NCI-H524 treated with DMSO at 0.1 percent for 48 hours (cell line): Measurements from ENCODE around the gene IL25.
"Not testable (repeated sequence)": the region's sequence is repeated elsewhere in the genome, so short reads cannot be mapped to it uniquely, and the experiment has no call there.

Experiments
- DNase-seq: peaks from one replicate; lab custom pipeline; 2025; lab: John Stamatoyannopoulos, UW

The IL25 gene

GRCh38 chr14:23375527-23376251, 3.1 kb downstream of the IL25 start:
- no peak for DNase-seq

- DNase-seq: peak; percentile 70
Measured at GRCh38 chr14:23376482-23377197, 4.0 kb downstream of the IL25 start, which contains the start of gene CMTM5. CMTM5 (plus strand) TSS chr14:23377046; CDS start chr14:23377252, 206 bp downstream.

- no peak for DNase-seq
Measured at GRCh38 chr14:23377198-23377550, 4.6 kb downstream of the IL25 start.

DNA sequence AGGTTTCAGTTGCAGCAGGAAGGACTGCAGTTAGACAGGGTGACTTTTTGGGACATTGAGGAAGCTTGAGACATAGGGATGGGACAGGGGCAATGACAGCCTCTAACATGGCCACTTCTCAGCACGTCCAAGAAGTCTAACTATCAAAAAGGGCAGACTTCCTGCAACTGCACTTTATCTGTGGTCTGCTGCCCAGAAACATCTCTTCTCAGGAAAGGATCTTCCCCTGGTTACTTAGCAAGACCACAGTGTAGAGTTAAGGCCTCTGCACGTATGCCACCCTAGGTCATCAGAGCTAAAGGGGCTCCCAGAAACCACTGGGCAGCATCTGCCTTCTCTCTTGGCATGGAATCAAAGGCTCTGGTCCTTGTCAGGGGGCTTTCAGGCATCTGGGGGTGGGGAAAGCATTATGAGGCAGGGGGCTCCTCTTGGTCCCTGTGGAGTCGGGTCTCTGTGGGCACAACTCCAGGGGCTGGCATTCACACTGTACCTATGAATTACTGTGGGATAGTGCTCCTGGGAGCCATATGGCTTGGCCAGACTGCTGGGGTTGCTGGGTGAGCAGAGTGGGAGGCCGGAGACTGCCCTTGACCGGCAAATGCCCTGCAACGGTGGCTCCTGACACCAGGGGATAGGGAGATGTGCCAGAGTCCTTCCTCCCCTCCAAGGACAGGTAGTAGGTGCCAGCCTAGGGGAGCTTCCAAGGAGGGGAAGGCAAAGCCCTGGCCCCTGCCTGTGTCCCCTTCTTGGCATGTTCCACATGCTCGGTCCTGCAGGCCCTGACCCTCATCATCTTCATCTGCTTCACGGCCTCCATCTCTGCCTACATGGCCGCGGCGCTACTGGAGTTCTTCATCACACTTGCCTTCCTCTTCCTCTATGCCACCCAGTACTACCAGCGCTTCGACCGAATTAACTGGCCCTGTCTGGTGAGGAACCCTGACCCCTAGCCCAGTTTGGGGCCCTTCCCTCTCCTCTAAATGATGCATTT, 5.3 kb downstream of the IL25 start:
- DNase-seq: no peak

DNA sequence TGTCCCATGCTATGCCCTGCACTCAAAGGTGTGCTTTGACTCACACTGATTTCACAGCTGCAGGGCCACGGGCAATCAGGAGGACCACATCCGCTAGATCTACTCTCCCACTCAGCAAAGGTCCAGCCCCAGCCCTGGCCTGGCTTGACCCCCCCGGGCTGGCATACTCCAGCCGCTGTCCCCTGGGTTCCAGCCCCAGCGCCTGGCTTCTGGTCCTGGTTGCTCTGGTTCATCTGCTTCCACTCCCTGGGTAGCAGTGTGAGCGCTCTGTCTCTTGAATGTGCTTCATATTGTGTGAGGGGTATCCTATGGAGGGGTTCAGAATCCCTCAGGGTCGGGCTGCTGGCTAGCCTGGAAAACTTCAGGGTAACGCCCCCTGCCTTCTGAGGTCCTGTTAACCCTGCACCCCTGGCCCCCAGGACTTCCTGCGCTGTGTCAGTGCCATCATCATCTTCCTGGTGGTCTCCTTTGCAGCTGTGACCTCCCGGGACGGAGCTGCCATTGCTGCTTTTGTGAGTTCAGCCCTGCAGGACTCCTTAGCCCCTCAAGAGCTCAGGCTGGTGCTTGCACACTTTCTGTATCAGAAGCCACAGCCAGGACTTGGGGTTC, 6.1 kb downstream of the IL25 start:
- DNase-seq: no peak

- peak; percentile 3 for DNase-seq
Measured at GRCh38 chr14:23379366-23380196, 7.0 kb downstream of the IL25 start.

DNA sequence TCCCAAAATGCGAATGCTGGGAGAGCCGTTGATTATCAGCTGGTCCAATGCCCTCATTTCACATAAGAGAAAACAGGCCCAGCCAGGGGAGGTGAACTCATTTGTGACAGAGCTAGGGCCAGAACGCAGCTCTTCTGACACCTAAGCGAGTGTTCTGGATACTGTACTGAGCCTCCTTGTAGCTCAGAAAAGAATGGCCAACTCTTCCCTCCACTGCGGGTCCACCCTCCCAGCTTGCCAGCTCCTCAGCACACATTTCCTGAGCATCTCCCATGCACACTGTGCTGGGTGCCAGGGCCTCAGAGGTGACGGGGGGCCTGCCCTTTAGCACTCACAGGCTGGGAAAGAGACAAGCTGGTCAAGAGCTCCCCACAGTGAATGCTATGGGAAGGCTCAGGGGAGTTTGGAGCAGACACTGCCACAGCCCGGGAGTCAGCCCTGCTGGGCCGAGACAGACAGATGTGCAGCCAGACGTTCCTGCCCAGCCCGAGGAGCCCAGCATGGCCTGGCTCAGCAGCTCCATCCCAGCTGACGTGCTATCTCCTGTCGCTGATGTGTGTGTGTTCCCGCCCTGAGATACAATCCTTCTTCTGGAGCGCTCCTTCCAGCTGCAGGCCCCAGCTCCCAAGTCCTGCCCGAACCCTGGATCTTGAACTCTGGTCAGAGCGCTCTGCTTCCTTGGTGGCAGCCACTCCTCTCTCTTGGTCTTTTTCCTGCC, 7.7 kb downstream of the IL25 start:
- no peak for DNase-seq

DNA sequence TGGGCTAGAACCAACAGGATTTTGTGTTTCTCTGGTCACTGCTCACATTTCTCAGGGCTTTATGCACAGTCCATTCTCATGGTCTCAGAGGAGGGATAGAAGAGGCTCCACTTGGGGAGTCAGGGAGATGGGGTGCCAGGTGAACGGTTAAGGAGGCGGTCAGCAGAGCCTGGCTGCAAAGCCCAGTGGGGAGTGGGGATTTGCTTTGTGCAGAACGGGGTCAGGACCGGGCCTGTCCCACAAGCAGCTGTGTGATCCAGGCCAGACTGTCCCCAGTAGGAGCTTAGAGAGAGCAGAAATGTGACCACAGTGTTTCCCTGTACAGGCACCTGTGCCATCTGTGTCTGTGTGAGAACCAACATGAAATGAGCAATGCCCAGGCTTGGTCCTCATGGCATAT, 8.4 kb downstream of the IL25 start:
- no peak for DNase-seq

GRCh38 chr14:23381871-23382270, 9.3 kb downstream of the IL25 start:
- no peak for DNase-seq

GRCh38 chr14:23382276-23382675, 9.7 kb downstream of the IL25 start:
- DNase-seq: no peak

- no peak for DNase-seq
Measured at GRCh38 chr14:23382731-23383440, 10.3 kb downstream of the IL25 start.

DNA sequence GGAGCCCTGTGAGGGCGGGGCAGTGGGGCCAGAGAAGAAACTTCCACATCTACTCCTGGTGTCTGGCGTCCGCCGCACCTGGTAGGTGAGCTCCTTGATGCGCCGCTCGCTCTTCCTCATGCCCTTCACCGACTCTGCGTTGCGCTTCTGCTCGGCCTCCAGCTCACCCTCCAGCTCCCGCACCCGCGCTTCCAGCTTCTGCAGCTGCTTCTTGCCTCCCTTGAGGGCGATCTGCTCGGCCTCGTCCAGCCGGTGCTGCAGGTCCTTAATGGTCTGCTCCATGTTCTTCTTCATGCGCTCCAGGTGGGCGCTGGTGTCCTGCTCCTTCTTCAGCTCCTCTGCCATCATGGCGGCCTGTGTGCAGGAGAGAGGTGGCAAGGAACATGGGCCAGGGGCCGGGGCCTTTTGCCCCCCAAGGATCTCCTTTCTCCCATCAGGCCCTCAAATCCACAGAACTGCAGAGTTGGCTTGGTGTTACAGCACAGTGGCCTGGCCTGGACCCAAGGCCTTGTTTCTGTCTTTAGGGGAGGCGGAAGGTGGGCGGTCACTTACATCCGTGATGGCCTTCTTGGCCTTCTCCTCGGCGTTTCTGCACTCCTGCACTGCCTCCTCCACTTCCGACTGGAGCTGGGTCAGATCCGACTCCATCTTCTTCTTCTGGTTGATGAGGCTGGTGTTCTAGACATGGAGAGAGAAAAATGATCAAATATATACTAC, 11.9 kb downstream of the IL25 start:
- no peak for DNase-seq

DNA sequence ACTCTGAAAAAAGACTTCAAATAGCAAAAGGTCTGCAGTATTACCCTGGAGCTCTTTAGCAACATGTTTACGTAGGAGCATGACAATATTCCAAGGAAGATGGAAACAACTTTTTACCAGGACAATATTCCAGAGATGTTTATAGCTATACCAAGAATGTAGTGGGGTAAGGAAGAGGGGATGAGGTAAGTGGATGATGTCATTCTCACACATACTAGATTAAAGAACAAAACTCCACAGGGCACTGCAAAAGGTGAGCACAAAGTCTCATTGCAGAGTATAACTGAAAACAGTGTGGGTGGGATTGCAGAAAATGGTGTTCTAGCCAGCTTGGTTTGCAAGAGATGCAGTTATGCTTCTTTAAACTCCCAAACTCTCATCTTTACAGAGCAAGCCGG, 12.6 kb downstream of the IL25 start:
- no peak for DNase-seq

- DNase-seq: no peak
Measured at GRCh38 chr14:23385642-23386265, 13.1 kb downstream of the IL25 start.

DNA sequence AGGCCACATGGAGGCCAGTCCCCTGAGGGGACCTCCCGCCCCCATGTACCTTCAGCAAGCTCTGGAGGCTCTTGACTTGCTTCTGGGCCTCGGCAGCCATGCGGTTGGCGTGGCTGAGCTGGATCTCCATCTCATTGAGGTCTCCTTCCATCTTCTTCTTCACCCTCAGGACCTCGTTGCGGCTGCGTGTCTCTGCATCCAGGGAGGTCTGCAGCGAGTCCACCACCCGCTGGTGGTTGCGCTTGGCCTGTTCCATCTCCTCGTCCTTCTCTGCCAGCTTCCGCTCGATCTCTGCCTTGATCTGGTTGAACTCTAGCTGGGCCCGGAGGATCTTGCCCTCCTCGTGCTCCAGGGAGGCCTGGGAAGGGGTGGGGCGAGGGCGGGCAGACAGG, 13.7 kb downstream of the IL25 start:
- not testable (repeated sequence) for DNase-seq

GRCh38 chr14:23386999-23387398, 14.4 kb downstream of the IL25 start:
- no peak for DNase-seq

- no peak for DNase-seq
Measured at GRCh38 chr14:23387916-23388882, 15.6 kb downstream of the IL25 start.
